ENCODE results near the gene MYO3B.

DNA sequence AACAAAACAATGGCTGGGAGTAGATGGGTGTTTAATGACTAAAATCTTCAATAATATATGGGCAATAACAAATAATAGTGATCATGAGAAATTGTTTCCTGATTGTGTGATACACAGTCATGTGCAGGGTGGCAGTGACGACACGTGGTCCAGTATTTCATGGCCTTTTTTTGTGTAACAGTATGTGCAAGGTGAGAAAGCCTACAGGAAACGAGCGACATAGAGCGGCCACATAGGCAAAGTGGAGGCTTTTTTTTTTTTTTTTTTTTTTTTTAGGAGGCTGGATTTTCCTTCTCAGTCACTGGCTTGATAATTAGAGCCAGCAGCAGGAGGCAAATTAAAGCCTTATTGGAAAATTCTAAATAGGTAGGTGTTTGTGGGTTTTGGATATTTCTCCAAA is 123.7 kb downstream of the MYO3B start:
- TF ChIP-seq, protein P1, sequence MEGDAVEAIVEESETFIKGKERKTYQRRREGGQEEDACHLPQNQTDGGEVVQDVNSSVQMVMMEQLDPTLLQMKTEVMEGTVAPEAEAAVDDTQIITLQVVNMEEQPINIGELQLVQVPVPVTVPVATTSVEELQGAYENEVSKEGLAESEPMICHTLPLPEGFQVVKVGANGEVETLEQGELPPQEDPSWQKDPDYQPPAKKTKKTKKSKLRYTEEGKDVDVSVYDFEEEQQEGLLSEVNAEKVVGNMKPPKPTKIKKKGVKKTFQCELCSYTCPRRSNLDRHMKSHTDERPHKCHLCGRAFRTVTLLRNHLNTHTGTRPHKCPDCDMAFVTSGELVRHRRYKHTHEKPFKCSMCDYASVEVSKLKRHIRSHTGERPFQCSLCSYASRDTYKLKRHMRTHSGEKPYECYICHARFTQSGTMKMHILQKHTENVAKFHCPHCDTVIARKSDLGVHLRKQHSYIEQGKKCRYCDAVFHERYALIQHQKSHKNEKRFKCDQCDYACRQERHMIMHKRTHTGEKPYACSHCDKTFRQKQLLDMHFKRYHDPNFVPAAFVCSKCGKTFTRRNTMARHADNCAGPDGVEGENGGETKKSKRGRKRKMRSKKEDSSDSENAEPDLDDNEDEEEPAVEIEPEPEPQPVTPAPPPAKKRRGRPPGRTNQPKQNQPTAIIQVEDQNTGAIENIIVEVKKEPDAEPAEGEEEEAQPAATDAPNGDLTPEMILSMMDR (IDR thresholded peaks at IDR 0.05) = no peak
- TF ChIP-seq POLR2A (IDR thresholded peaks at IDR 0.05) = no peak
